C4-2B (cell line): Measurements from ENCODE around the gene OXTR.

Experiments
- H3K27ac ChIP-seq: fragments of 450-650 bp; 2 replicates; pipeline ENCODE4 v1.5.1; 2017
- ZFX ChIP-seq: fragments of 450-650 bp; IDR thresholded peaks from 2 replicates; pipeline ENCODE4 v1.6.1; 2017
- TF ChIP-seq, protein P1 (sequence below): fragments of 450-650 bp; conservative IDR thresholded peaks from 2 replicates; pipeline ENCODE4 v1.5.1; 2017; ENCODE audit warnings: mild to moderate bottlenecking

Gene OXTR

DNA sequence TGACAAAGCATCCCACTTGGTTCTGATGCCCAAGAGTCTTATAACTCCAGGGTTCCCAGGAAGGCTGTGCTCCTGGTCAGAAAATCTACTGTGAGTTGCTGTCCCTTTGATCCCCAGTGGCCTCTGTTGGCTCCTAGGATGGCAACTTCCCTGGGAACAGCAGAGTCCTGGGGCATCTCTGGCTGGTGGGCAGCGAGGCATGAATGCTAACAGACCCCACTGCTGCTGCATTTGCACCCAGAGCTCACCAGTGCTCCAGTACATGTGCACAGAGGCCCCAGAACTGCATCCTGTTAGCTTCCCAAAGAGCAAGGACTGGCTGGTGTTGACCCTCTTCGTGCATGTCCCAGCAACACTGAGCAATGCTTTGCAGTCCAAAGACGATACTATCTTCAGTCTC lies 20.1 kb downstream of the OXTR start:
- no peak overlapping the region for H3K27ac ChIP-seq
- TF ChIP-seq ZFX = no peak

DNA sequence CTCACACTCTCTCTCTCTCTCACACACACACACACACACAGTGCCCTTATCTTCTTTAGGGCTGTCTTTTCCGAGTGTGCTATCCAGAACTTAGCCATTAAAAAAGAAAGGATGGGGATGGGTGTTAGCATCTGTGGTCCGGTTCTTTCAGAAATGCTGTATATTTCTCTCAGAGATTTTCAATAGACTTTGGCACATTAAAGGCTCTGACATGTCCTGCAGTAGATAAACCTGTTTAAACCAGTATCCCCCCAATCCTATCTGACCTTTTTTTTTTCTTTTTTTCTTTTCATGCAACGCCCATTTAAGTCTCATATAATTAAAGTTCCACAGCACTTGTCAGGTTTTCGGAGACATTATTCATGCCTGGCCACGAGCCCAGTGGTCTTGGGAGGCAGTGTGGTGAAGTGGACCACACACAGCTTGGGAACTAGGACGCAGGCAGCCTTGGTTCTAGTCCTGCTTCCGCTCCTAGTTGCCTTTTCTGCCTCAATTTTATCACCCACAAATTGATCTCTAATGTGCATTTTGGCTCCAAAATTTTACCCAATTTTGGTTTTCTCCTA lies 22.6 kb downstream of the OXTR start:
- no peak overlapping the region for H3K27ac ChIP-seq
- TF ChIP-seq, protein P1, sequence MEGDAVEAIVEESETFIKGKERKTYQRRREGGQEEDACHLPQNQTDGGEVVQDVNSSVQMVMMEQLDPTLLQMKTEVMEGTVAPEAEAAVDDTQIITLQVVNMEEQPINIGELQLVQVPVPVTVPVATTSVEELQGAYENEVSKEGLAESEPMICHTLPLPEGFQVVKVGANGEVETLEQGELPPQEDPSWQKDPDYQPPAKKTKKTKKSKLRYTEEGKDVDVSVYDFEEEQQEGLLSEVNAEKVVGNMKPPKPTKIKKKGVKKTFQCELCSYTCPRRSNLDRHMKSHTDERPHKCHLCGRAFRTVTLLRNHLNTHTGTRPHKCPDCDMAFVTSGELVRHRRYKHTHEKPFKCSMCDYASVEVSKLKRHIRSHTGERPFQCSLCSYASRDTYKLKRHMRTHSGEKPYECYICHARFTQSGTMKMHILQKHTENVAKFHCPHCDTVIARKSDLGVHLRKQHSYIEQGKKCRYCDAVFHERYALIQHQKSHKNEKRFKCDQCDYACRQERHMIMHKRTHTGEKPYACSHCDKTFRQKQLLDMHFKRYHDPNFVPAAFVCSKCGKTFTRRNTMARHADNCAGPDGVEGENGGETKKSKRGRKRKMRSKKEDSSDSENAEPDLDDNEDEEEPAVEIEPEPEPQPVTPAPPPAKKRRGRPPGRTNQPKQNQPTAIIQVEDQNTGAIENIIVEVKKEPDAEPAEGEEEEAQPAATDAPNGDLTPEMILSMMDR = no peak
- no peak for TF ChIP-seq ZFX

DNA sequence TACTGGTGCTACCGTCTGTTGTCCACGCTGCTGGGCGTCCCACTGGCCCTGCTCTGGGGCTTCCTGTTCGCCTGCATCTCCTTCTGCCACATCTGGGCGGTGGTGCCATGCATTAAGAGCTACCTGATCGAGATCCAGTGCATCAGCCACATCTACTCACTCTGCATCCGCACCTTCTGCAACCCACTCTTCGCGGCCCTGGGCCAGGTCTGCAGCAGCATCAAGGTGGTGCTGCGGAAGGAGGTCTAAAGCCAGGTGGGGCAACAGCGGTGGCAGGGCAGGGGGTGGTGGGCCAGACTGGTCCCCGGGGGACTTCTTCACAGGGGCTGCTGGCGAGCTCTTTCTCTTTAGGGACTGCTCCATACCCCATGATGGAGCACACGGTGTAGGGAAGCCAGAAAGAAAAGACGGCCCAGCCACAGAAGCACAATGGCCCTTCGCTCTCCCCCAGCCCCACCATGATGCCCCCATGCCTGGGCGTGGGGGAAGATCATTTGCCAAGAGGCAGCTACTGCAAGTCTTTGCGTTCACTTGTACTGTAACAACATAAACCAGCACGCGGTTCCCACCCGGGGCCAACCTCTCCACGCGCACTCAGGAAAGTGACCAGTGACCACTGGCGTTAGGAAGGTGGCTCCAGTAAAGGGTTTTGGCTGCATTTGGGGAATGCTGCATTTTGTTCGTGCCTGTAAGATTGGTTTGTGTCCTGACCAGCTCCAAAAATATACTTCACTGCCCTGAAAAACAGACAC lies 23.6 kb downstream of the OXTR start:
- TF ChIP-seq, protein P1 = no peak
- TF ChIP-seq ZFX = no peak
- H3K27ac ChIP-seq = no peak overlapping the region

DNA sequence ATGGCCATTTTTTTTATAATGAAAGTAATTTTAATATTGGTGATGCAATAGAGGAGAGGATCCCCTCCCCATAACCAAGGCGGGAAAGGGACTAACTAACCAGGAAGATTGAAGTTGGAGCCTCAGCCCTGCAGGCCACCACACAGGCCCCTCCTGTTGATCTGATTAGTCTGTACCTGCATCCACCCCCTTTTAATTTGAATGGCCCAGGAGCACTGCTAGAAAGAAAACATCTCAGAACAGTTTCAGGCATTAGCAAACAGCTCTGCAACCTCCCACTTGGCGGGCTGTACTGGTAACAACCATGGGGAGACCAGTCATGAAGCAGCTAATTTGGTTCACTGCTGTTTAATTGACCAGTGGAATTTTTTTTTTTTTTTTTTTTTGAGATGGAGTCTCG lies 25.5 kb downstream of the OXTR start:
- H3K27ac ChIP-seq = no peak overlapping the region
- TF ChIP-seq, protein P1 = no peak
- no peak for TF ChIP-seq ZFX

DNA sequence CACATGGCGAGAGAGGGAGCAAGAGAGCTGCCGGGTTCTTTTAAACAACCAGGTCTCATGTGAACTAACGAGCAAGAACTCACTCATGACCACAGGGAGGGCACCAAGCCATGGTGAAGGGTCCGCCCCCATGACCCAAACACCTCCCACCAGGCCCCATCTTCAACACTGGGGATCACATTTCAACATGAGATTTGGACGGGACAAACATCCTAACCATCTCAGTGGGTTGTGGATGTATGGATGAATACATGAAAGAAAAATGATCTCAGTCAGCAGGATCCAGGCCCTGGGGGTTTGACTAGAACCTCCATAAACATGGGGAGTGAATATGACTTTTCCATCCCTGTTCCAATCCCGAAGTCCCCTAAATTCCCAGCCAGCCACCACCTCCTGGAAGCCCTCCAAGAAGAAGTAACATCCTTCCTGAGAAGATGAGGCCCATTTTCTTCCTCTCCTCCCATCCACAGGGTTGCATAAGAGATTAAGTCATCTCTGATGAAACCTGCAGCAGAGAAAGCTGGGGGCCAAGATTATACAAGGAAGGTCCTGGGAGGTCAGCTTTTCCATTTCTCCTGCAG lies 26.3 kb downstream of the OXTR start:
- no peak for TF ChIP-seq ZFX
- TF ChIP-seq, protein P1 = no peak
- H3K27ac ChIP-seq = 0 out of 2 replicates have a peak overlapping the region, but pooled peaks have one; percentile 17

DNA sequence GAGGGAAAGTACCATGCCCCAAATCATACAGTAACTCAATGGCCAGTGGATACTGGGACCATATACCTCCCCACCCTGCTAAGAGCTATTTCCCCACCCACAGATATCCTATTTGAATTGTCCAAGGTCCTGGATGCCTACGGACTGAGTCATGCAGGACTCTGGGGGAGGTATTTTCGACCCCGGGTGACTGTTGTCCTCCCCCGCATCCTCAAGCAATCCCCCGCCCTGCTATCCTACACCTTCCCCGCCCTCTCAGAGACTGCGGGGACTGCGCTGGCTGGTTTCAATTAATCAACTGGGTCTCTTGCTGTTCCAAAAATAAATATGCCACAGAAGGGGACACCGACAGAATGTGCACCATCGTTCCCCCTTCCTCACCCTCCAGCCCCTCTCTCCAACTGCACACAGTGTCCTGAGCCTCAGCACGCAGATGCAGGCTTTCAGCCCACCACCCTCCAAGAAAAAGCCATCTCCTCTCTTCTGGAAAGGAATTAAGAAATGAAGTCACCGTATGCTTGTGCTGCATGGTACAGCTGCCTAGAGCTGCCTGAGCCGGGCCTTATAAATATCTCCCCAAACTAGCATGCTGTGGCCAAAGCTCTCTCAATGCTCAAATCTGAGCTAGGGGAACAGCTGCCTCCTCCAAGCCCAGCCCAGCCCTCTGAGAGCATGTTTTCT lies 27.7 kb downstream of the OXTR start:
- TF ChIP-seq, protein P1 = no peak
- TF ChIP-seq ZFX = no peak
- H3K27ac ChIP-seq = no peak overlapping the region

DNA sequence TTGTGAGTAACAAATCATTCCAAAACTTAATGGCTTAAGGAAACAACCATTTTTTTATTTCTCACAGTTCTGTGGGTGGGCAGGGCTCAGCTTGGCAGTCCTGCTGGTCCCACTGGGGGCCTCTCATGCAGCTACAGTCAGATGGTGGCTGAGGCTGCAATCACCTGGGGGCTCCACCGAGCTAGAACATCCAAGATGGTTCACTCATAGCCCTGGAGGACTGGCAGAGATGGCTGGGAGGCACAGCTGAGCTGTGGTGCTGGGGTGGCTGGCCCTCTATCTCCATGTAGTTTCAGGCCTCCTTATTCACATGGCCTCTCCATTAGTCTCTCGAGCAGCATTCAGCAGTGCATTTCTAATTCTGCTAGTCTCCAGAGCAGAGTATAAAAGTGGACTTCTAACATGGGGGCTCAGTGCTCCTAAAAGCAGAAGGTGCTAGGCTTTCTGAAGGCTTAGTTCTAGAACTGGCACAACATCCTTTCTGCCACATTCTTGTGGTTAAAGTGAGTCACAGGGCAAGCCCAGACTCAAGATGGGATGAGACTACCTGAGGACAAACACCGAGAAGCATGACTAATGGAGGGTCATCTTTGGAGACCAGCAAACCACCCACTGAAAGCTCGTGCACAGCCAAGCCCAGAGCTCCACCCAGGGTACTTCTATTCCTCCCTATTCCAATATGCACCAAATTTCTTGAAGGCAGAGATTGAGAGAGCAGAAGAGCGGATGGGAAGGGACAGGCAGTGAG lies 29.5 kb downstream of the OXTR start:
- H3K27ac ChIP-seq = no peak overlapping the region
- no peak for TF ChIP-seq ZFX
- TF ChIP-seq, protein P1 = no peak
